ENCODE data around the gene VIPAS39. TPM values are rescaled to one million over a fixed set of nuclear protein-coding genes. Genes with fewer than 3 reads are reported as not detected.

VIPAS39 gene
- total and polyA plus RNA-seq, 9 of the 15 experiments (the other 6 are each of a cell fraction or from before 2014, with no cell fraction given): 5.7 to 25.6 (median 9.9) TPM

GRCh38 chr14:77457522-77458248 is at the start of gene VIPAS39, which contains the start of gene AHSA1 (continued):
- TF ChIP-seq GTF3C2 (IDR thresholded peaks at IDR 0.05; ENCODE audit: borderline replicate concordance, extremely low read depth, insufficient read length) (no peak), HDAC2 (IDR thresholded peaks at IDR 0.05) (no peak), NCOA1 (IDR thresholded peaks at IDR 0.05; ENCODE audit: low read depth) (peak; percentile 95), KHSRP (IDR thresholded peaks at IDR 0.05) (no peak), C11orf30 (IDR thresholded peaks at IDR 0.05; ENCODE audit: low read depth) (peak; percentile 83), NUFIP1 (IDR thresholded peaks at IDR 0.05; ENCODE audit: partially characterized antibody) (no peak), ESRRB (CRISPR knock-in tag; IDR thresholded peaks at IDR 0.05; ENCODE audit: borderline replicate concordance) (no peak), SP2 (IDR thresholded peaks at IDR 0.05; ENCODE audit: extremely low read depth, low read depth, low read length, poor library complexity, severe bottlenecking) (no peak), ARID3A (IDR thresholded peaks at IDR 0.05; ENCODE audit: borderline replicate concordance, low read depth, low read length) (no peak), PCBP1 (IDR thresholded peaks at IDR 0.05; ENCODE audit: low read depth, low read length, poor library complexity, severe bottlenecking) (no peak), TRIM25 (IDR thresholded peaks at IDR 0.05; ENCODE audit: borderline replicate concordance) (no peak), USF1 (CRISPR knock-in tag; IDR thresholded peaks at IDR 0.05) (peak; percentile 13; the same call in 1 of the 2 replicates), ARID2 (IDR thresholded peaks at IDR 0.05) (no peak), ZNF512 (tag; IDR thresholded peaks at IDR 0.05) (no peak), CHCHD3 (CRISPR knock-in tag; IDR thresholded peaks at IDR 0.05) (no peak), ILK (tag; IDR thresholded peaks at IDR 0.05; ENCODE audit: borderline replicate concordance, low read depth) (no peak), BRCA1 (IDR thresholded peaks at IDR 0.05) (no peak), BRCA1 (CRISPR knock-in tag; IDR thresholded peaks at IDR 0.05) (no peak), ZFP1 (CRISPR knock-in tag; IDR thresholded peaks at IDR 0.05) (no peak), LARP7 (IDR thresholded peaks at IDR 0.05) (no peak)
